Spleen (tissue), 7 donors: ENCODE measurements around the gene DNAH14.

ENCODE experiments used
- POLR2AphosphoS5 ChIP-seq, 3 donors: sonication (generic); formaldehyde crosslinking; IDR thresholded peaks; one replicate each; pipeline ENCODE4 v1.5.1; 2017; ENCODE audit warnings: antibody characterized with exemption in 3 of 3
- TF ChIP-seq, protein P1 (sequence below), 11 experiments: fragments of 200-600 bp in 7 of 11; fragments of 450-650 bp in 4 of 11; sonication (generic) in 4 of 11; IDR thresholded peaks in 8 of 11; conservative IDR thresholded peaks in 3 of 11; 1 replicate in 7 of 11; 2 replicates in 4 of 11; pipeline versions ENCODE4 v1.4.0 to v1.8.0; 2016 to 2021; ENCODE audit warnings: antibody characterized with exemption in 11 of 11, inconsistent platforms in 4 of 11, mild to moderate bottlenecking in 1 of 11
- donor health status: DM: no; HTN: no; CAD: no; lungs with moderate emphysema.
- donor health status: DM: no; HTN: no; CAD: no.
- donor health status: DM: no; HTN: no; CAD: no.

DNA sequence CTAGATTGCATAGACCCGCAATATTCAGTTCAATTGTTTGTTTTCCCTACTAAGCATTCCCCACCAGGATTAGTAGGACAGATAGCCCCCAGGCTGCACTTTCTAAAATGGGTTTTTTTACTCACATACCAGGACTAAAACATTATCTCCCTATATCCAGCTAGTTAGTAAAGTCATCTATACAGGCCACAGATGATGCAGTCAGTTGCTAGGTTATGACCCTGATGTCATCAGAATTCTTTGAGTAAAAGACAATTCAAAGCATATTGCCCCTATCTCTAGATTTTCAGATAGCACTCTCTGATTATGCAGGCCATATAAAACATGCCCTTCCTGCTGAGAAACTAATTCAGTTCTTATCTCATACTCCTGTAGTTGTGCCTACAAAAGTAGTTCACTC is 294.8 kb downstream of the DNAH14 start:
- TF ChIP-seq, protein P1, sequence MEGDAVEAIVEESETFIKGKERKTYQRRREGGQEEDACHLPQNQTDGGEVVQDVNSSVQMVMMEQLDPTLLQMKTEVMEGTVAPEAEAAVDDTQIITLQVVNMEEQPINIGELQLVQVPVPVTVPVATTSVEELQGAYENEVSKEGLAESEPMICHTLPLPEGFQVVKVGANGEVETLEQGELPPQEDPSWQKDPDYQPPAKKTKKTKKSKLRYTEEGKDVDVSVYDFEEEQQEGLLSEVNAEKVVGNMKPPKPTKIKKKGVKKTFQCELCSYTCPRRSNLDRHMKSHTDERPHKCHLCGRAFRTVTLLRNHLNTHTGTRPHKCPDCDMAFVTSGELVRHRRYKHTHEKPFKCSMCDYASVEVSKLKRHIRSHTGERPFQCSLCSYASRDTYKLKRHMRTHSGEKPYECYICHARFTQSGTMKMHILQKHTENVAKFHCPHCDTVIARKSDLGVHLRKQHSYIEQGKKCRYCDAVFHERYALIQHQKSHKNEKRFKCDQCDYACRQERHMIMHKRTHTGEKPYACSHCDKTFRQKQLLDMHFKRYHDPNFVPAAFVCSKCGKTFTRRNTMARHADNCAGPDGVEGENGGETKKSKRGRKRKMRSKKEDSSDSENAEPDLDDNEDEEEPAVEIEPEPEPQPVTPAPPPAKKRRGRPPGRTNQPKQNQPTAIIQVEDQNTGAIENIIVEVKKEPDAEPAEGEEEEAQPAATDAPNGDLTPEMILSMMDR (IDR thresholded peaks at IDR 0.05 in 8 of 11, conservative IDR thresholded peaks at IDR 0.05 in 3 of 11), result no peak
- no peak for TF ChIP-seq POLR2AphosphoS5 (IDR thresholded peaks at IDR 0.05)
